ENCODE results near the gene GALNT17. TPM values are rescaled to one million over a fixed set of nuclear protein-coding genes. Genes with fewer than 3 reads are reported as not detected.

The GALNT17 gene
- total RNA-seq, 1 experiment from 2014 or later = not detected

GRCh38 chr7:71465741-71466189 is 333.8 kb downstream of the GALNT17 start:
- DNase-seq (ENCODE audit: low read depth, low spot score) (no peak), ATAC-seq (no peak)
- Histone ChIP-seq H3K27me3 (ENCODE audit: control insufficient read depth, insufficient read depth, low read length) (no peaks in the 10 kb centered on the region), H3K36me3 (ENCODE audit: control insufficient read depth, insufficient read depth, low read length) (no peaks in the 10 kb centered on the region), H3K4me1 (ENCODE audit: control insufficient read depth, insufficient read depth, low read length) (no peaks in the 10 kb centered on the region), H3K27ac (ENCODE audit: low read length) (no peak overlapping the region), H3K4me3 (ENCODE audit: low read depth in 2 of 2, low read length in 2 of 2) (no peak overlapping the region), H3K9me3 (ENCODE audit: control insufficient read depth, insufficient read depth, low read depth, low read length) (no peaks in the 10 kb centered on the region)
- in situ Hi-C loops (cut with HindIII; ENCODE audit: low pct_unique_long_range_greater_than_20kb, low sequenced_read_pairs) = no loop called here
- intact Hi-C loops (cut with micrococcal nuclease; ENCODE audit: unreplicated experiment) = no loop called here
- ChIA-PET CTCF (no interaction called here), POLR2A (no interaction called here)
- no TSS peak for BruUV-seq (replicated peaks)
- TF ChIP-seq SIN3A (IDR thresholded peaks at IDR 0.05; ENCODE audit: borderline replicate concordance, insufficient read depth, low read depth, low read length) (no peak), CTCF (IDR thresholded peaks at IDR 0.05) (no peak), TCF7L2 (IDR thresholded peaks at IDR 0.05; ENCODE audit: low read depth, low read length) (no peak), POLR2AphosphoS5 (IDR thresholded peaks at IDR 0.05; ENCODE audit: low read depth, low read length) (no peak), REST (IDR thresholded peaks at IDR 0.05; ENCODE audit: insufficient read depth in 1 of 2, low read depth in 2 of 2, low read length in 1 of 2) (no peak)

DNA sequence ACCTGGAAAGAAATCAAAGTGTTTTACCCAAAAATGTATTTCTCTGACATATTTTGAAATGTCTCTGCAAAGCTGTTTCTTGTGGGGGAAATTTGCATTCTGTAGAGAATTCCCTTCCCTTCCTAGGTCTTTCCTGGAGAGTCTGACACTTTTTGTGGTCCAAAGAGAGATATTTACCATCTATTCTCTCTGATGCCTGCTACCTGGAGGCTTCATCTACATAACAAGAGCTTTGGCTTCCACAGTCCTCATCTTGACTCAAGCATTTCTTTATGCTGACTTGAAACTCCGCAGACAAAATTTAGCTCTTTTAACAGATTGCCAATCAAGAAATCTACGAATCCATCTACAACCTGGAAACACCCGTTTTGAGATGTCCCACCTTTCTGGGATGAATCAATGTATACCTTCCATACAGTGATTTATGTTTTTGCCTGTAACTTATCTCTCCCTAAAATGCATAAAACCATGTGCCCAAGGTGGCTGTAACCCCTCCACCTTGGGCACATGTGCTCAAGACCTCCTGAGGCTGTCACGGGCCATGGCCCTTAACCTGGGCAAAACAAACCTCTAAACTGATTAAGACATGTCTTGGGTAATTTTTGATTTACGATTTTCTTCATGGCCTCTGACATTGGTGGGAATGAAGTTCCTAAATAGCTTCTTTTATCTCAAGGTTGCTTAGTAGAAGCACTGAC is 334.7 kb downstream of the GALNT17 start:
- in situ Hi-C loops (cut with HindIII; ENCODE audit: low pct_unique_long_range_greater_than_20kb, low sequenced_read_pairs) (no loop called here), intact Hi-C loops (cut with micrococcal nuclease; ENCODE audit: unreplicated experiment) (no loop called here)
- ATAC-seq (no peak), DNase-seq (ENCODE audit: low read depth, low spot score) (no peak)
- no peaks in the 10 kb centered on the region for H3K36me3 ChIP-seq (ENCODE audit: control insufficient read depth, insufficient read depth, low read length)
- no peak for TF ChIP-seq REST (IDR thresholded peaks at IDR 0.05; ENCODE audit: insufficient read depth in 1 of 2, low read depth in 2 of 2, low read length in 1 of 2)
- no peak for TF ChIP-seq POLR2AphosphoS5 (IDR thresholded peaks at IDR 0.05; ENCODE audit: low read depth, low read length)
- TF ChIP-seq CTCF (IDR thresholded peaks at IDR 0.05) = no peak
- no peak for TF ChIP-seq TCF7L2 (IDR thresholded peaks at IDR 0.05; ENCODE audit: low read depth, low read length)
- no peak for TF ChIP-seq SIN3A (IDR thresholded peaks at IDR 0.05; ENCODE audit: borderline replicate concordance, insufficient read depth, low read depth, low read length)
- H3K27me3 ChIP-seq (ENCODE audit: control insufficient read depth, insufficient read depth, low read length) = no peaks in the 10 kb centered on the region
- no peaks in the 10 kb centered on the region for H3K9me3 ChIP-seq (ENCODE audit: control insufficient read depth, insufficient read depth, low read depth, low read length)
- H3K4me1 ChIP-seq (ENCODE audit: control insufficient read depth, insufficient read depth, low read length) = no peaks in the 10 kb centered on the region
- BruUV-seq (replicated peaks) = no TSS peak
- no peak overlapping the region for H3K27ac ChIP-seq (ENCODE audit: low read length)
- POLR2A ChIA-PET = no interaction called here
- CTCF ChIA-PET = interaction anchor here (0.6 kb wide), 1 partner anchor 64 kb away, joined by 3 read pairs; no protein-coding TSS in a partner anchor
- no peak overlapping the region for H3K4me3 ChIP-seq (ENCODE audit: low read depth in 2 of 2, low read length in 2 of 2)
